Activated CD4-positive, alpha-beta T cell treated with anti-CD3 and anti-CD28 coated beads, Interleukin-2, amount 50 U/mL, for 24 hours (primary cell): ENCODE results near the gene RRP9.

Source experiments
- DNase-seq, 2 donors: peaks; one replicate each; pipeline ENCODE4 v3.0.0-alpha.2; 2020; ENCODE audit warnings: low read depth in 1 of 2, low spot score in 1 of 2

RRP9 gene

DNA sequence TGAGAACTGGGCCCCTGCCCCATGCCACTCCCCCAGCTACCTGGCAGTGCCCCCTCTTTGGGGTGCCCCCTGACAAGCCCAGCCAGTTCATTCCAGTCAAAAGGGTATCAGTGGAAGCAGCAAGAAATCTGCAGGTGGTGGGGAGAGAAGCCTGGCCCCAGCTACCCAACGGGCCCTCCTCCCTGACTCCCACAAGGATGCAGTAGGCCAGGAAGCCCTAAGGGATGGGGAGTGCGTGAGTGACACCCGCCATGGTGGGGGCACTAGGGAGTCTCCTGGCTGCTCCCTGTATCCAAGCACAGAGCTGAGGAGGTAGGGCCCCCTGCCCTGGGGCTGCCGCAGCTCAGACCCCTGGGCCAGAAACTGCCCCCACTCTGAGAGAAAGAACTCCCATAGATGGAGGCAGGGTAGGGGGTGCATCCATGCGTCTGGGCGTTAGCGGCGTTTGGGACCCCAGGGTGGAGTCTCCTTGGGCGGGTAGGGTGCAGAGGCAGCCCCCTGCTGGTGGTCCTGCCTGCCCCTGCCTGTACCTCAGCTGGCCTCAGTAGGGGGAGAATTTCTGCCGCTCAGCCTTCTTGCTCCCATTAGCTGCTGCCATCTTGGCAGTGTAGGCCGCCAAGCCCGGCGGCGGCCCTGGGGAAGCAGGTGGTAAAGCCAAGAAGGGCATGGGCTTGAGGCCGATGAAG is 16.0 kb upstream of the RRP9 start:
- no peak for DNase-seq

DNA sequence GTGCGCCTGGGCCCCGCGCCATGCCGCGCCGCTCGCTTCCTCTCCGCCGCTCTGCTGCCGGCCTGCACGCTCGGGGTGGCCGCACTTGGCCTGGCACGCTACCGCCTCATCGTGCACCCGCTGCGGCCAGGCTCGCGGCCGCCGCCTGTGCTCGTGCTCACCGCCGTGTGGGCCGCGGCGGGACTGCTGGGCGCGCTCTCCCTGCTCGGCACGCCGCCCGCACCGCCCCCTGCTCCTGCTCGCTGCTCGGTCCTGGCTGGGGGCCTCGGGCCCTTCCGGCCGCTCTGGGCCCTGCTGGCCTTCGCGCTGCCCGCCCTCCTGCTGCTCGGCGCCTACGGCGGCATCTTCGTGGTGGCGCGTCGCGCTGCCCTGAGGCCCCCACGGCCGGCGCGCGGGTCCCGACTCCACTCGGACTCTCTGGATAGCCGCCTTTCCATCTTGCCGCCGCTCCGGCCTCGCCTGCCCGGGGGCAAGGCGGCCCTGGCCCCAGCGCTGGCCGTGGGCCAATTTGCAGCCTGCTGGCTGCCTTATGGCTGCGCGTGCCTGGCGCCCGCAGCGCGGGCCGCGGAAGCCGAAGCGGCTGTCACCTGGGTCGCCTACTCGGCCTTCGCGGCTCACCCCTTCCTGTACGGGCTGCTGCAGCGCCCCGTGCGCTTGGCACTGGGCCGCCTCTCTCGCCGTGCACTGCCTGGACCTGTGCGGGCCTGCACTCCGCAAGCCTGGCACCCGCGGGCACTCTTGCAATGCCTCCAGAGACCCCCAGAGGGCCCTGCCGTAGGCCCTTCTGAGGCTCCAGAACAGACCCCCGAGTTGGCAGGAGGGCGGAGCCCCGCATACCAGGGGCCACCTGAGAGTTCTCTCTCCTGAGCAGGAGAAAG is 14.4 kb upstream of the RRP9 start:
- no peak for DNase-seq

DNA sequence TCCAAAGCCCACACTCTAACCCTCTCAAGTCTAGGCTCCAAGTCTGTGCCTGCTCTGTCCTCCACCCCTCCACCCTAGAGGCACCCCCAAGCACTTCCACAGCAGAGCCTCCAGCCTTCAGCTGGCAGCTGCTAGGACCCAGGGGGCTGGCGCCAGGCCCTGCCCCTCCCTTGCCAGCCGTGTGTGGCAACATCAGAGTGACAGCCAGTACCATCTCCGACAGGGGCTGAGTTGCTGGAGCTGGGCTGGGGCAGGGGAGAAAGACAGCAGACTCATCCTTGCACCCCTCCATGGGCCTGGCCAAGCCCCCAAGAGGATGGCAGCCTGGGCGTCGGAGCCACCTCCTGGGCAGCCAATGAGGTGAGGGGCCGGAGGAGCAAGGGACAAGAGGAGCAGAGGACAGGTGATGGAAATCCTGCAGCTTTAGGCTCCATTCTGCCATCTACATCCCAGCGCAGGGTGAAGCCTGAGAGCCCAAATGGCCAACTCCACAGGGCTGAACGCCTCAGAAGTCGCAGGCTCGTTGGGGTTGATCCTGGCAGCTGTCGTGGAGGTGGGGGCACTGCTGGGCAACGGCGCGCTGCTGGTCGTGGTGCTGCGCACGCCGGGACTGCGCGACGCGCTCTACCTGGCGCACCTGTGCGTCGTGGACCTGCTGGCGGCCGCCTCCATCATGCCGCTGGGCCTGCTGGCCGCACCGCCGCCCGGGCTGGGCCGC is 13.6 kb upstream of the RRP9 start, which contains the start of gene GPR62:
TSS of gene GPR62 (plus strand) at position 207 of the 718 bp plus-strand sequence. CDS start at position 479, 272 bp downstream.
- no peak for DNase-seq

DNA sequence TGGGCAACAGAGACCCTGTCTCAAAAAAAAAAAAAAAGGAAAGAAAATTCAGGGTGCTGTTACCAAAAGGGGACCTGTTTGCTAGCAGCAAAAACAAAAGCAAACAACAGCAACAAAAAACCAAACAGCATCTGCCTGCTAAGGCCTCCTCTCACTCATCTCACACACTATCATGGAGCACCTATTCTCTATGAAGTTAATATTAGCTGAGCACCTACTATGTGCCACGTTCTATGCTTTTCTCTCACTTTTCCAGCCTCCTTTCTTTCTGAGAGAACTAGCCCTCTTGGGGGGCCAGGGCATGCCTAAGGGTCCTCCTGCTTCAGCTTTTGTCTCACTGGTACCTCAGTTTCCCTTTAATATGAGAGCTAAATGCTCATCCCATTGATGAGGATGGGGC is 13.0 kb upstream of the RRP9 start:
- no peak for DNase-seq

- no peak for DNase-seq
Measured at GRCh38 chr3:51954105-51954504, 12.4 kb upstream of the RRP9 start.

DNA sequence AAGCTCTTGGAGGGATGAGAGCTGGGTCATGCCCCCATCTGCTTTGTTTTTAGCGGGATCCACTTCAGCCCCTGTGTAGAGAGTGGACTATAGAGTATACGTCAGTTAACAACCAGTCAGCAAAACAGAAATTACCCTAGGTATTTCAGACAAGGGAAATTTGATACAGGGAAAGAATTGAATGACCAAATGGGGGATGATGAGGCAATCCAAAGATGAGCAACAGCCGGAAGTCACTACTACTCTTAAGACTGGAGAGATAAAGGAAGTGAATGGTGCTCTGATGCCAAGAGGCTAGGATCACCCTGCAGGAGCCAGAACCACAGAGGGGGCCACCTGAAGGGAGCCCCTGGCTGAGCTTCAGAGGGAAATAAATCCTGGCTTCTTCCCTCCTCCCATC is 11.7 kb upstream of the RRP9 start:
- DNase-seq = no peak

GRCh38 chr3:51950899-51951298 is 9.2 kb upstream of the RRP9 start:
- DNase-seq = no peak

GRCh38 chr3:51949121-51949520 is 7.4 kb upstream of the RRP9 start:
- DNase-seq = no peak

DNA sequence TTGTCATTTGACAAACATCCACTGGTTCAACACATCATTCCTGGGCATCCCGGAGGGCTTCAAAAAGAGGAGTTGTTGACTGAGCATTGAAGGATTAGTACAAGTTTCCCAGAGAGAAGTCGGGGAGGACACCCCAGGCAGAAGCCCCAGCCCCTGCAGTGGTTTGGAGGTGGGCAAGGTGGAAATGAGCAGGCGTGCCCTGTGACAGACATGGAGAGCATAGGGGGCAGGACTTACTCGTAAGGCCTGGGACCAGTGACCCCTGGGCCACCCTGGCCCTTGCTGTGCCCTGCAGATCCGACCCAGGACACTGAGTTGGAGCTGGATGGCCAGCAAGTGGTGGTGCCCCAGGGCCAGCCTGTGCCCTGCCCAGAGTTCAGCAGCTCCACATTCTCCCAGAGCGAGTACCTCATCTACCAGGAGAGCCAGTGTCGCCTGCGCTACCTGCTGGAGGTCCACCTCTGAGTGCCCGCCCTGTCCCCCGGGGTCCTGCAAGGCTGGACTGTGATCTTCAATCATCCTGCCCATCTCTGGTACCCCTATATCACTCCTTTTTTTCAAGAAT is 6.4 kb upstream of the RRP9 start:
- no peak for DNase-seq

- DNase-seq = no peak
Measured at GRCh38 chr3:51947215-51947900, 5.7 kb upstream of the RRP9 start.

DNA sequence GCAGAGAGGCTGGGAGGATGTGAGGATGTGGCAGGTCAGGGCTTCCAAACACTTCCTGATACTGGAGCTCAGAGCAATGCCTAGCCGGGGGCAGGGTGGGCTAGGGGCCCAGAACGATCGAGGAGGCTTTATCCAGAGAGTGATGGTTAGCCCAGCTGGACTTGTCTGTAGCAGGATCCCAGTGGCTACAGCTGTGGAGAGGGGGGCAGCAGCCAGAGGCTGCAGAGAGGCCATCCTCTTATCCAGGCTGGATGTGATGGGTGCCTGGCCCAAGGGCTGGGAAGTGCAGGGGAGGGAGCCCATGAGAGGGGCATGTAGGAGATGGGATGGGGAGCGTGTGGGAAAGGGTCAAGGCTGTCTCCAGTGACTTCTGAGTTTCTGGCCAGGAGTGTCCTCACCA is 5.1 kb upstream of the RRP9 start:
- DNase-seq = no peak

DNA sequence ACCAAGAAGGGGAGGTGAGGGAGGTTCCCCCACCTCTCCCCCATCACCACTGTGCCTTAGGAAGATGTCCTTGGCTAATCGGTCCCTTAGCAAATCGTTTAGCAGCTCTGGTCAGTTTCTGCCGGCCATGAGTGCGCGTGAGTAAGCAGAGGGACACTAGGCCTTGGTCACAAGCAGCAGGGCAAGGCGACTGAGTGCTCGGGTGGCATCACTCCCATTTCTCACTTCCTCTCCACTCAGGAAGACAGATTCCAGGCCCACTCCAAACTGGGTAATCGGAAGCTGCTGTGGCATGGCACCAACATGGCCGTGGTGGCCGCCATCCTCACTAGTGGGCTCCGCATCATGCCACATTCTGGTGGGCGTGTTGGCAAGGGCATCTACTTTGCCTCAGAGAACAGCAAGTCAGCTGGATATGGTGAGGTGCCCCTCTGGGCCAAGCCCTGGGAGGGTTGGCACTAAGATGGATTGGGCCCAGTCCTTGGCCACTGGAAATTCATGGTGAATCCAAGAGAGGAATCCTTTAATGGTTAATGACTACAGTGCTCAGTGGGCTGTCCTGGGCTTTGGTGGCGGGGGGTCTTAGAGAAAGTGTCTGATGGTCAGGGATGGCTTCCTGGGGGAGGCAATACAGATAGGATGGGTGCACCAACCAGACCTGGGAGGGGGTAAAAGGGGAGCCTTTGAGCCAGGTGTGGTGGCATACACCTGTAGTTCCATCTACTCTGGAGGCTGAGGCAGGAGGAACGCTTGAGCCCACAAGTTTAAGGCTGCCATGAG is 4.4 kb upstream of the RRP9 start:
- no peak for DNase-seq

- DNase-seq = no peak
Measured at GRCh38 chr3:51945031-51945840, 3.5 kb upstream of the RRP9 start.

DNA sequence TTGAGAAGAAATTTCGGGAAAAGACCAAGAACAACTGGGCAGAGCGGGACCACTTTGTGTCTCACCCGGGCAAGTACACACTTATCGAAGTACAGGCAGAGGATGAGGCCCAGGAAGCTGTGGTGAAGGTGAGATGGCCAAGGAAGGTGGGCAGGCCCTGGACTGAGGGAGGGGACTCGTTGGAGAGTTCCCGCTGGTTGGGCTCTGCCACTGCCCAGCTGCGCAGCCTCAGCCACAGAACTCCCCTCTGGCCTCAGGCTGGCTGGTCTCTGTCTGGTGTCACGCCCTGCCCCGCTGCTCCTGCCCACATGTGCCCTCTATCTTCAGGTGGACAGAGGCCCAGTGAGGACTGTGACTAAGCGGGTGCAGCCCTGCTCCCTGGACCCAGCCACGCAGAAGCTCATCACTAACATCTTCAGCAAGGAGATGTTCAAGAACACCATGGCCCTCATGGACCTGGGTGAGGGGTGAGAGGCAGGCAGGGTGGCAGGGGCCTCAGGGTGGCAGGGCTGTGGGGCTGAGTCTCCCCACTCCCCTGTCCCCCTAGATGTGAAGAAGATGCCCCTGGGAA is 2.8 kb upstream of the RRP9 start:
- DNase-seq = no peak

DNA sequence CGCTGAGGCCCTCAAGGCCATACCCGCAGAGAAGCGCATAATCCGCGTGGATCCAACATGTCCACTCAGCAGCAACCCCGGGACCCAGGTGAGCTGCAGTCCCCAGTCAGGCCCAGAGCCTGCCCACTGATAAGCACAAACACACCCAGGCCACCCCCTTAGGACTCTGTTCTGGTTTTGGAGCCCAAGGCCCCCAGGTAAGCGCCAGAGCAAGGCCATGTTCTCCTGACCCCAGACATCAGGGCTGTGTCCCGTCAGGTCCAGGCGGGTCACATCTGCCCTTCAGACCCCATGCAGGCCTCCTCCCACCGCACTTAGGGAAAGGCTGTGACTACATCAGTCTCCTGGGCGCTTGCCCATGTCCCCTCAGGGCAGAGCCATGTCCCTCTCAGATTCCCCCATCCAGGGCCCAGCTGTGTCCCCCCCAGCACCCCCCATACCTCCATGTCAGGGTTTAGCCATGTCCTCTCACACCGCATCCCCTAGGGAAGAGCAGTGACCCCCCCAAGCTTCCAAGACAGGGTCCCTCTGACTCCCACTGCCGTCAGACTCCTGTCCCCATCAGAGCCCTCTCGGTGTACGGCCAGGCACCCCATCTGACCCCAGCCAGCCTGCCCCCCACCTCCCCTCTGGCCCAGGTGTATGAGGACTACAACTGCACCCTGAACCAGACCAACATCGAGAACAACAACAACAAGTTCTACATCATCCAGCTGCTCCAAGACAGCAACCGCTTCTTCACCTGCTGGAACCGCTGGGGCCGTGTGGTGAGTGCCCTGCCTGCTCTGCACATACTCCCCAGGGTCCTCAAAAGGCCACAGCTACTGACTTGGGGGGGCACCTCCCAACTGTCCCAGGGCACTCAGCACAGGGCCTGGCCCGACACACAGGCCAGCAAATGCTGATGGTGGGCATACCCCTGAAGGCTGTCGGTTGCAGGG is 2.0 kb upstream of the RRP9 start:
- DNase-seq = no peak

GRCh38 chr3:51942603-51943450 is 1.1 kb upstream of the RRP9 start:
- peak; percentile 24 to 51 for DNase-seq

DNA sequence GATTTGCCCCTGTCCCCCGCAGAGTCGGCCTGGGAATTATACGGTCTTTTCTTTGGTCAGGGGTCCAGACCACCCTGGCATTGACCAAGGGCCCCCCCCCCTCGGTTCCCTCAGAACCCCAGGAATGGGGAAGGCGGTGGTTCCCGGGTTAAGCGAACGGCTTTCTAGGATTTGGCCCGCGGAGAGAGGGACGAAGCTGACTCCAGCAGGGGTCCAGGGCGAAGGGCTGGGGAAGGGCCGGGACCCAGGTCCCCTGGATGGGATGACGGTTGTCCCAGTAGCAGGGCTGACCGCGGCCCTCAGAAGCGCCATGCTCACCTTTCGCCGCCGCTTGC is 274 bp downstream of the RRP9 start:
- DNase-seq = no peak
